Panc1 (cell line): ENCODE measurements around the gene DVL1. TPM values are rescaled to one million over a fixed set of nuclear protein-coding genes. Genes with fewer than 3 reads are reported as not detected.

Source experiments
- ATAC-seq: fragments of 200-7000 bp; cut with Tn5 transposase; 2 replicates; pipeline ENCODE4 v1.9.1; 2020; ENCODE audit warnings: mild to moderate bottlenecking, moderate library complexity
- BruUV-seq: library from RNA; stranded (reverse); fragments of 400-500 nt; replicated peaks from 2 replicates; lab custom pipeline; 2021; lab: Mats Ljungman, UMichigan
- CTCF ChIA-PET: fragments of 300-600 bp; sonication (Branson Sonifier 250); formaldehyde crosslinking; loops from one replicate; lab custom pipeline; 2022; ENCODE audit warnings: antibody characterized with exemption; lab: Charles Lee
- POLR2A ChIA-PET: fragments of 300-600 bp; sonication (Branson Sonifier 250); formaldehyde crosslinking; loops from one replicate; lab custom pipeline; 2022; ENCODE audit warnings: antibody characterized with exemption; lab: Charles Lee
- DNase-seq: peaks from one replicate; pipeline ENCODE4 v3.0.0-alpha.2; 2010; ENCODE audit warnings: low read depth, low spot score
- H3K27ac ChIP-seq: 2 replicates; pipeline ENCODE4 v1.5.1; 2011; ENCODE audit warnings: mild to moderate bottlenecking, low read length, inconsistent platforms
- H3K27me3 ChIP-seq: fragments of 200-500 bp; sonication (Bioruptor generic); 2 replicates; pipeline ENCODE4 v1.6.0; 2014; ENCODE audit warnings: low read length, inconsistent platforms; ENCODE audit not compliant: control insufficient read depth, insufficient read depth
- H3K36me3 ChIP-seq: fragments of 200-500 bp; sonication (Bioruptor generic); 2 replicates; pipeline ENCODE4 v1.5.1; 2014; ENCODE audit warnings: inconsistent platforms, mild to moderate bottlenecking, low read length, moderate library complexity; ENCODE audit not compliant: control insufficient read depth, insufficient read depth
- H3K4me1 ChIP-seq: 2 replicates; pipeline ENCODE4 v1.5.1; 2011; ENCODE audit warnings: inconsistent platforms, mild to moderate bottlenecking, low read length, moderate library complexity; ENCODE audit not compliant: control insufficient read depth, insufficient read depth
- H3K4me3 ChIP-seq, 2 experiments: 2 replicates each; pipeline ENCODE4 v1.5.1; 2011 to 2012; ENCODE audit warnings: low read depth in 2 of 2, low read length in 2 of 2, mild to moderate bottlenecking in 2 of 2, inconsistent platforms in 1 of 2, moderate library complexity in 1 of 2
- H3K9me3 ChIP-seq: fragments of 200-500 bp; sonication (Bioruptor generic); 2 replicates; pipeline ENCODE4 v1.5.1; 2014; ENCODE audit warnings: low read depth, mild to moderate bottlenecking, inconsistent platforms, low read length, moderate library complexity; ENCODE audit not compliant: control insufficient read depth, insufficient read depth
- CTCF ChIP-seq: fragments of 450-650 bp; IDR thresholded peaks from 2 replicates; pipeline ENCODE4 v1.5.1; 2017; ENCODE audit warnings: mild to moderate bottlenecking
- POLR2AphosphoS5 ChIP-seq: IDR thresholded peaks from 2 replicates; pipeline ENCODE4 v1.6.1; 2012; ENCODE audit warnings: mild to moderate bottlenecking, low read depth, low read length, moderate library complexity
- REST ChIP-seq, 2 experiments: IDR thresholded peaks; 2 replicates each; pipeline ENCODE4 v1.6.1; 2011 to 2012; ENCODE audit warnings: low read depth in 2 of 2, control low read depth in 1 of 2, low read length in 1 of 2, mild to moderate bottlenecking in 1 of 2, moderate library complexity in 1 of 2; ENCODE audit not compliant: insufficient read depth in 1 of 2
- SIN3A ChIP-seq: IDR thresholded peaks from 2 replicates; pipeline ENCODE4 v1.6.1; 2012; ENCODE audit warnings: low read depth, mild to moderate bottlenecking, low read length, moderate library complexity, borderline replicate concordance; ENCODE audit not compliant: insufficient read depth
- TCF7L2 ChIP-seq: IDR thresholded peaks from 2 replicates; pipeline ENCODE4 v1.6.1; 2011; ENCODE audit warnings: mild to moderate bottlenecking, low read depth, low read length, inconsistent platforms
- in situ Hi-C: cut with HindIII; loops from 2 replicates; pipeline ENCODE4 v1.10.0; 2016; ENCODE audit warnings: low sequenced_read_pairs, low pct_unique_long_range_greater_than_20kb
- intact Hi-C: fragments of 100-400 bp; cut with micrococcal nuclease; formaldehyde crosslinking; loops from one replicate; pipeline ENCODE4 v1.10.0; 2022; ENCODE audit not compliant: unreplicated experiment
- total RNA-seq: library from RNA; stranded (reverse); gene quantifications from one replicate; pipeline ENCODE4 v1.2.1, GENCODE V29; 2021; ENCODE audit not compliant: unreplicated experiment

Gene DVL1
- total RNA-seq, 1 experiment from 2014 or later: 144 TPM

- no peaks in the 10 kb centered on the region for H3K27me3 ChIP-seq
- H3K9me3 ChIP-seq: no peaks in the 10 kb centered on the region
- peak overlapping the region in 1 of 2 experiments; percentile 44; a peak in 3 of 4 replicates for H3K4me3 ChIP-seq
- H3K36me3 ChIP-seq: no peaks in the 10 kb centered on the region
- intact Hi-C loops (no loop called here), in situ Hi-C loops (no loop called here)
- no TSS peak for BruUV-seq
- CTCF ChIA-PET: no interaction called here
- H3K27ac ChIP-seq: peak overlapping the region; percentile 93; the same call in 1 of the 2 replicates
- POLR2A ChIA-PET: no interaction called here
- TF ChIP-seq SIN3A: no peak
- no peak; the same call in 1 of the 2 replicates for TF ChIP-seq POLR2AphosphoS5
- no peak for TF ChIP-seq CTCF
- TF ChIP-seq TCF7L2: no peak
- TF ChIP-seq REST (IDR thresholded peaks at IDR 0.05; ENCODE audit: insufficient read depth in 1 of 2, low read depth in 2 of 2, low read length in 1 of 2): no peak
- no peak for ATAC-seq
- no peak for DNase-seq
- peaks cover 75% of the 10 kb centered on the region for H3K4me1 ChIP-seq
Measured at GRCh38 chr1:1356166-1356795, 7.1 kb upstream of the DVL1 start.

DNA sequence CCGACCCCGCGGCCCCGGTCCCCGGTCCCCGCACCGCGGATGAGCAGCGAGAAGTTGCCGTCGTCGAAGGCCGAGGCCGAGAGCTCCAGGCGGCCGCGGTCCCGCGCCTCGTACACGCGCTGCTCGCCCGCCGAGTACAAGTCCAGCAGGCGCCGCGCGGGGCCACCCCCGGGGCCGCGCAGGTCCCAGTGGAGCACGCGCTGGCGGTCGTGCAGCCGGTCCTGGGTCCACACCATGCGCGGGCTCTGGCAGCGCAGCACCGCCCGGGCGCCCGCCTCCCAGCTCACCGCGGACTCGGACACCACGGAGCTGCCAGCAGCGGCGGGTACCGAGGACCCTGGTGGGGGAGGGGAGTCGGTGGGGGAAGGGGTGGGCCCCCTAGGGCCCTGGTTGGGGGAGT lies 6.2 kb upstream of the DVL1 start:
- H3K27ac ChIP-seq: no peak overlapping the region

More for the DNA sequence above, 6.2 kb upstream of the DVL1 start:
- Histone ChIP-seq H3K27me3 (no peaks in the 10 kb centered on the region), H3K4me1 (peaks cover 66% of the 10 kb centered on the region), H3K36me3 (no peaks in the 10 kb centered on the region), H3K9me3 (no peaks in the 10 kb centered on the region), H3K4me3 (peak overlapping the region in 1 of 2 experiments; percentile 16; a peak in 2 of 4 replicates)
- in situ Hi-C loops (no loop called here), intact Hi-C loops (no loop called here)
- CTCF ChIA-PET: no interaction called here
- TF ChIP-seq TCF7L2 (no peak), SIN3A (no peak; the same call in 1 of the 2 replicates), CTCF (no peak), POLR2AphosphoS5 (no peak; the same call in 1 of the 2 replicates), REST (IDR thresholded peaks at IDR 0.05; ENCODE audit: insufficient read depth in 1 of 2, low read depth in 2 of 2, low read length in 1 of 2) (no peak)
- ATAC-seq (peak; percentile 32), DNase-seq (no peak)
- no TSS peak for BruUV-seq
- POLR2A ChIA-PET: interaction anchor here (0.6 kb wide), 1 partner anchor 71 kb away, joined by 3 read pairs; no protein-coding TSS in a partner anchor
